ENCODE measurements around the gene DNAH1. TPM values are rescaled to one million over a fixed set of nuclear protein-coding genes. Genes with fewer than 3 reads are reported as not detected.

DNAH1 gene
- total and polyA plus RNA-seq, 4 donors = 4.2 to 12.9 (median 9.9) TPM

GRCh38 chr3:52353291-52353855 is 37.3 kb downstream of the DNAH1 start:
- Histone ChIP-seq H3K4me1 (ENCODE audit: control insufficient read depth, insufficient read depth, low read length) (no peaks in the 10 kb centered on the region), H3K27me3 (ENCODE audit: control insufficient read depth, insufficient read depth, low read length) (no peaks in the 10 kb centered on the region), H3K4me3 (ENCODE audit: low read depth, low read length) (no peak overlapping the region), H3K36me3 (ENCODE audit: control insufficient read depth, insufficient read depth, low read length) (peaks cover 83% of the 10 kb centered on the region), H3K27ac (ENCODE audit: low read depth, low read length) (no peak overlapping the region), H3K9me3 (ENCODE audit: control insufficient read depth, insufficient read depth, low read length) (no peaks in the 10 kb centered on the region)
- WGBS (ENCODE audit: insufficient coverage) = 94% methylated on average over 15 of the region's 16 CpGs
- no peak for DNase-seq (ENCODE audit: low read depth in 4 of 6, low spot score in 6 of 6)

GRCh38 chr3:52354676-52355075 is 38.6 kb downstream of the DNAH1 start:
- Histone ChIP-seq H3K9me3 (ENCODE audit: control insufficient read depth, insufficient read depth, low read length) (no peaks in the 10 kb centered on the region), H3K27me3 (ENCODE audit: control insufficient read depth, insufficient read depth, low read length) (no peaks in the 10 kb centered on the region), H3K4me1 (ENCODE audit: control insufficient read depth, insufficient read depth, low read length) (no peaks in the 10 kb centered on the region), H3K36me3 (ENCODE audit: control insufficient read depth, insufficient read depth, low read length) (peaks cover 83% of the 10 kb centered on the region), H3K4me3 (ENCODE audit: low read depth, low read length) (no peak overlapping the region), H3K27ac (ENCODE audit: low read depth, low read length) (no peak overlapping the region)
- WGBS (ENCODE audit: insufficient coverage) = 88% methylated on average over 12 of the region's 12 CpGs
- no peak for DNase-seq (ENCODE audit: low read depth in 4 of 6, low spot score in 6 of 6)

- H3K4me1 ChIP-seq (ENCODE audit: control insufficient read depth, insufficient read depth, low read length) = no peaks in the 10 kb centered on the region
- DNase-seq (ENCODE audit: low read depth in 4 of 6, low spot score in 6 of 6) = no peak
- no peaks in the 10 kb centered on the region for H3K27me3 ChIP-seq (ENCODE audit: control insufficient read depth, insufficient read depth, low read length)
- H3K36me3 ChIP-seq (ENCODE audit: control insufficient read depth, insufficient read depth, low read length) = peaks cover 83% of the 10 kb centered on the region
- H3K4me3 ChIP-seq (ENCODE audit: low read depth, low read length) = no peak overlapping the region
- 88% methylated on average over 11 of the region's 11 CpGs for WGBS (ENCODE audit: insufficient coverage)
- H3K27ac ChIP-seq (ENCODE audit: low read depth, low read length) = no peak overlapping the region
- H3K9me3 ChIP-seq (ENCODE audit: control insufficient read depth, insufficient read depth, low read length) = no peaks in the 10 kb centered on the region
These were observed 39.4 kb downstream of the DNAH1 start for GRCh38 chr3:52355526-52355925.

GRCh38 chr3:52356126-52356525 is 40.0 kb downstream of the DNAH1 start:
- Histone ChIP-seq H3K9me3 (ENCODE audit: control insufficient read depth, insufficient read depth, low read length) (no peaks in the 10 kb centered on the region), H3K36me3 (ENCODE audit: control insufficient read depth, insufficient read depth, low read length) (peaks cover 85% of the 10 kb centered on the region), H3K27ac (ENCODE audit: low read depth, low read length) (no peak overlapping the region), H3K27me3 (ENCODE audit: control insufficient read depth, insufficient read depth, low read length) (no peaks in the 10 kb centered on the region), H3K4me1 (ENCODE audit: control insufficient read depth, insufficient read depth, low read length) (no peaks in the 10 kb centered on the region), H3K4me3 (ENCODE audit: low read depth, low read length) (no peak overlapping the region)
- WGBS (ENCODE audit: insufficient coverage) = no CpG with 5 or more reads among the region's 4 CpGs
- DNase-seq (ENCODE audit: low read depth in 4 of 6, low spot score in 6 of 6) = no peak

GRCh38 chr3:52357151-52358080 is 41.3 kb downstream of the DNAH1 start:
- no peak overlapping the region for H3K4me3 ChIP-seq (ENCODE audit: low read depth, low read length)
- H3K27me3 ChIP-seq (ENCODE audit: control insufficient read depth, insufficient read depth, low read length) = no peaks in the 10 kb centered on the region
- peaks cover 85% of the 10 kb centered on the region for H3K36me3 ChIP-seq (ENCODE audit: control insufficient read depth, insufficient read depth, low read length)
- no peaks in the 10 kb centered on the region for H3K4me1 ChIP-seq (ENCODE audit: control insufficient read depth, insufficient read depth, low read length)
- H3K27ac ChIP-seq (ENCODE audit: low read depth, low read length) = no peak overlapping the region
- H3K9me3 ChIP-seq (ENCODE audit: control insufficient read depth, insufficient read depth, low read length) = no peaks in the 10 kb centered on the region
- WGBS (ENCODE audit: insufficient coverage) = 90% methylated on average over 27 of the region's 27 CpGs
- no peak for DNase-seq (ENCODE audit: low read depth in 4 of 6, low spot score in 6 of 6)

GRCh38 chr3:52358362-52358940 is 42.3 kb downstream of the DNAH1 start:
- 92% methylated on average over 18 of the region's 18 CpGs for WGBS (ENCODE audit: insufficient coverage)
- peaks cover 85% of the 10 kb centered on the region for H3K36me3 ChIP-seq (ENCODE audit: control insufficient read depth, insufficient read depth, low read length)

GRCh38 chr3:52359116-52359855 is 43.2 kb downstream of the DNAH1 start:
- H3K4me1 ChIP-seq (ENCODE audit: control insufficient read depth, insufficient read depth, low read length) = no peaks in the 10 kb centered on the region
- DNase-seq (ENCODE audit: low read depth in 4 of 6, low spot score in 6 of 6) = no peak
- no peak overlapping the region for H3K4me3 ChIP-seq (ENCODE audit: low read depth, low read length)
- peaks cover 90% of the 10 kb centered on the region for H3K36me3 ChIP-seq (ENCODE audit: control insufficient read depth, insufficient read depth, low read length)
- 90% methylated on average over 8 of the region's 12 CpGs for WGBS (ENCODE audit: insufficient coverage)
- H3K27me3 ChIP-seq (ENCODE audit: control insufficient read depth, insufficient read depth, low read length) = no peaks in the 10 kb centered on the region
- no peak overlapping the region for H3K27ac ChIP-seq (ENCODE audit: low read depth, low read length)
- no peaks in the 10 kb centered on the region for H3K9me3 ChIP-seq (ENCODE audit: control insufficient read depth, insufficient read depth, low read length)

More at GRCh38 chr3:52358362-52358940, 42.3 kb downstream of the DNAH1 start:
- DNase-seq (ENCODE audit: low read depth in 4 of 6, low spot score in 6 of 6) = no peak
- Histone ChIP-seq H3K4me1 (ENCODE audit: control insufficient read depth, insufficient read depth, low read length) (no peaks in the 10 kb centered on the region), H3K9me3 (ENCODE audit: control insufficient read depth, insufficient read depth, low read length) (no peaks in the 10 kb centered on the region), H3K27me3 (ENCODE audit: control insufficient read depth, insufficient read depth, low read length) (no peaks in the 10 kb centered on the region), H3K4me3 (ENCODE audit: low read depth, low read length) (no peak overlapping the region), H3K27ac (ENCODE audit: low read depth, low read length) (no peak overlapping the region)

GRCh38 chr3:52361011-52361410 is 44.9 kb downstream of the DNAH1 start:
- Histone ChIP-seq H3K27me3 (ENCODE audit: control insufficient read depth, insufficient read depth, low read length) (no peaks in the 10 kb centered on the region), H3K9me3 (ENCODE audit: control insufficient read depth, insufficient read depth, low read length) (no peaks in the 10 kb centered on the region), H3K27ac (ENCODE audit: low read depth, low read length) (no peak overlapping the region), H3K4me1 (ENCODE audit: control insufficient read depth, insufficient read depth, low read length) (peaks cover 4% of the 10 kb centered on the region), H3K36me3 (ENCODE audit: control insufficient read depth, insufficient read depth, low read length) (peaks cover 88% of the 10 kb centered on the region), H3K4me3 (ENCODE audit: low read depth, low read length) (no peak overlapping the region)
- WGBS (ENCODE audit: insufficient coverage) = 81% methylated on average over 9 of the region's 9 CpGs
- DNase-seq (ENCODE audit: low read depth in 4 of 6, low spot score in 6 of 6) = no peak

GRCh38 chr3:52361454-52361853 is 45.3 kb downstream of the DNAH1 start:
- no peaks in the 10 kb centered on the region for H3K9me3 ChIP-seq (ENCODE audit: control insufficient read depth, insufficient read depth, low read length)
- H3K36me3 ChIP-seq (ENCODE audit: control insufficient read depth, insufficient read depth, low read length) = peaks cover 87% of the 10 kb centered on the region
- H3K4me1 ChIP-seq (ENCODE audit: control insufficient read depth, insufficient read depth, low read length) = peaks cover 8% of the 10 kb centered on the region
- H3K4me3 ChIP-seq (ENCODE audit: low read depth, low read length) = no peak overlapping the region
- no peaks in the 10 kb centered on the region for H3K27me3 ChIP-seq (ENCODE audit: control insufficient read depth, insufficient read depth, low read length)
- 95% methylated on average over 12 of the region's 13 CpGs for WGBS (ENCODE audit: insufficient coverage)
- H3K27ac ChIP-seq (ENCODE audit: low read depth, low read length) = no peak overlapping the region
- DNase-seq (ENCODE audit: low read depth in 4 of 6, low spot score in 6 of 6) = no peak
